G401 (cell line): ENCODE data around the gene C12orf76. TPM values are rescaled to one million over a fixed set of nuclear protein-coding genes. Genes with fewer than 3 reads are reported as not detected.
"Not testable (repeated sequence)": the region's sequence is repeated elsewhere in the genome, so short reads cannot be mapped to it uniquely, and the experiment has no call there.

ENCODE experiments used
- DNase-seq: peaks from one replicate; pipeline ENCODE4 v3.0.0-alpha.2; 2015; ENCODE audit warnings: low spot score
- in situ Hi-C: cut with HindIII; loops from 2 replicates; pipeline ENCODE4 v1.10.0; 2016; ENCODE audit warnings: low sequenced_read_pairs, mixed read lengths
- total RNA-seq: library from RNA; depleted of rRNA; stranded (reverse); fragments of >200 nt; shearing (Covaris generic); gene quantifications from 2 replicates; pipeline ENCODE4 v1.2.3, GENCODE V29; 2014

Gene C12orf76
- total RNA-seq, 1 experiment from 2014 or later: 17.3 TPM

GRCh38 chr12:110068115-110068514 is 19.8 kb upstream of the C12orf76 start:
- DNase-seq, in situ Hi-C loops: not testable (repeated sequence)

- DNase-seq: no peak
- in situ Hi-C loops: no loop called here
Observed at GRCh38 chr12:110067531-110067930, 19.2 kb upstream of the C12orf76 start.

- DNase-seq: no peak
- in situ Hi-C loops: no loop called here
Observed at GRCh38 chr12:110065540-110065939, 17.2 kb upstream of the C12orf76 start.

- no peak for DNase-seq
- in situ Hi-C loops: no loop called here
Observed at GRCh38 chr12:110062241-110062640, 13.9 kb upstream of the C12orf76 start.

DNA sequence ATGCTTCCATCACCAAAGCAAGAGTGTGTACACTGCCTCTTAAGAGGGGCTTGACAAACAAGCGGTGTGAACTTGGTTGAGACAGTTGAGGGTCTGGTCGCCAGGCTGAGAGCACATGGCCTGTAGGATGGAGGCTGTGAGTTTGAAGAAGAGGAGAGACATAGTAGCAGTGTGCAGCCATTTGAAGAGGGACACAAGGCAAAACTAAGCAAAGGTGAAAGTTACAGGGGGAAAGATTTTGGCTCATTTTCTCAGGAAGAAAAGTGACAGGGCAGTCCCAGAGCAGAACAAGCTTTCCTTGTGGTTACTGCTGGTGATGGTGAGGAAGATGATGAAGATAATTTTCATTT is 11.3 kb upstream of the C12orf76 start:
- DNase-seq: no peak
- in situ Hi-C loops: loop anchor here (5.0 kb wide), 1 partner anchor 97 kb away; no protein-coding TSS in a partner anchor

- in situ Hi-C loops: loop anchor here (5.0 kb wide), 1 partner anchor 97 kb away; no protein-coding TSS in a partner anchor
- peak; percentile 25 for DNase-seq
Observed at GRCh38 chr12:110058875-110059615, 10.7 kb upstream of the C12orf76 start.

GRCh38 chr12:110056643-110057042 is 8.3 kb upstream of the C12orf76 start:
- not testable (repeated sequence) for DNase-seq
- in situ Hi-C loops: loop anchor here (5.0 kb wide), 1 partner anchor 94 kb away; no protein-coding TSS in a partner anchor

- in situ Hi-C loops: loop anchor here (5.0 kb wide), 1 partner anchor 93 kb away; no protein-coding TSS in a partner anchor
Observed at GRCh38 chr12:110055375-110056352, 7.3 kb upstream of the C12orf76 start.

DNA sequence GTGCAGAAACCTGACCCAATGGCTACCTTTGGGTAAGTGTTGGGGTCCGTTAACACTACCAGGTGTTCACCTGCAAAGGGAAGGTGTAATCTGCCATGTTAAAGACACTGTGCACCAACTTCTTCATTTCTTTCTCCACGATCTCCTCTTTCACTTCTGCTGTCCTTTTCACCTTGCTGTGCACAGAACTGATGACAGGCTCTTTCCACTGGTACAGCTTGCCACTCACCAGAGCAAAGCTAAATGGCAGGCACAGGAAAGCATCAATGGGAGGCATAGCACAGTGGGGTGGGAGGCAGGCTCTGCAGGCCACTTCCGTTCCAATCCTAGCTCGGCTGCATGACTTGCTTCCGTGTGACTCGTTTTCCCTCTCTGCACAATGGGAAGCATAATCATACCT is 2.6 kb upstream of the C12orf76 start:
- DNase-seq: no peak
- in situ Hi-C loops: no loop called here

More at GRCh38 chr12:110055375-110056352, 7.3 kb upstream of the C12orf76 start:
- DNase-seq: not testable (repeated sequence)

DNA sequence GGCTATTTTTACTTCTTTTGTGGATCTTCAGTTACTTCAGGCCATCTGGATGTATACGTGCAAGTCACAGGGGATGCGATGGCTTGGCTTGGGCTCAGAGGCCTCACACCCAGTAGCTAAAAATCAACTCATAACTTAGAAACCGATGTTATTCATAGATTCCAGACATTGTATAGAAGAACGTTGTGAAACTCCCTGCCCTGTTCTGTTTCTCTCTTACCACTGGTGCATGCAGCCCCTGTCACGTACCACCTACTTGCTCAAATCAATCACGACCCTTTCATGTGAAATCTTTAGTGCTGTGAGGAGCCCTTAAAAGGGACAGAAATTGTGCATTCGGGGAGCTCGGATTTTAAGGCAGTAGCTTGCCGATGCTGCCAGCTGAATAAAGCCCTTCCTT is 1.3 kb upstream of the C12orf76 start:
- in situ Hi-C loops, DNase-seq: not testable (repeated sequence)

DNA sequence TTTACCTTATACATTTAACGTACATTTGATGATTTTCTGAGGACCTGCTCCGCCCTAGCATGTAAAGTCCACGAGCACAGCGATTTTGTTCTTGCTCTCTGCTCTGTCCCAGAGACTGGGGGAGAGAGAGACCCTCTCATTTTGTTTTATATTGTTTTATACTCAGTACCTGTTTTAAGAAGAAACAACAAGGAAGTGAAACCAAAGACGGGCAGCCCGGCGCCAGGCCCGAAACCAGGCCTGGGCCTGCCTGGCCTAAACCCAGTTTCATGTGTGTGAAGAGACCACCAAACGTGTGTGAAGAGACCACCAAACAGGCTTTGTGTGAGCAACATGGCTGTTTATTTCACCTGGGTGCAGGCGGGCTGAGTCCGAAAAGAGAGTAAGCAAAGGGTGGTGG is 712 bp upstream of the C12orf76 start:
- in situ Hi-C loops: not testable (repeated sequence)

DNA sequence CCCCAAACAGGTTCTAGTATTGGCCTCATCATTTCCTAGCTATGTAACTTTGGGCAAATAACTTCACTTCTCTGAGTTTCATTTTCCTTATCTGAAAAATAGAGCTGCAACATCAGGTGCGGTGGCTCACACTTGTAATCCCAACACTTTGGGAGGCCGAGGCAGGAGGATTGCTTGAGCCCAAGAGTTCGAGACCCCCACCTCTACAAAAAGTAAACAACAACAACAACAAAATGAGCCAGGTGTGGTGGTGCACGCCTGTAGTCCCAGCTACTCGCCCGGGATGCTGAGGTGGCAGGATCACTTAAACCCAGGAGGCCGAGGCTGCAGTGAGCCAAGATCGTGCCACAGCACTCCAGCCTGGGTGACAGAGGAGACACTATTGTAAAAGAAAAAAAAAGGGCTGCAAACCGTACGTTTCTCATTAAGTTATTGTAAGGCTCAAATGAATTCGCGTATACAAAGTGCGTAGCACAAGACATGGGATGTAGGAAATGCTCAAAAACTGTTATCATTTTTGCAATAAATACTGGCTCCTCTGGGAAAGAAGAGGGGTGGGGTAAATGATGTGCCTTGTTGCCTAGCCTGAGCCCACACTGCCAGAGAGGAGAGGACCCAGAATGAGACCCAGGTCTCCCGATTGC is 903 bp downstream of the C12orf76 start:
- no peak for DNase-seq

More for the DNA sequence above, 712 bp upstream of the C12orf76 start:
- DNase-seq: not testable (repeated sequence)

GRCh38 chr12:110046451-110047187 is 1.7 kb downstream of the C12orf76 start:
- DNase-seq: no peak

More for the DNA sequence above, 903 bp downstream of the C12orf76 start:
- in situ Hi-C loops: no loop called here

GRCh38 chr12:110042264-110042663 is 6.1 kb downstream of the C12orf76 start:
- no peak for DNase-seq
- in situ Hi-C loops: no loop called here

More at GRCh38 chr12:110046451-110047187, 1.7 kb downstream of the C12orf76 start:
- in situ Hi-C loops: no loop called here

GRCh38 chr12:110039085-110039807 is 9.1 kb downstream of the C12orf76 start:
- in situ Hi-C loops: no loop called here
- no peak for DNase-seq

- in situ Hi-C loops: no loop called here
- DNase-seq: no peak
Observed at GRCh38 chr12:110038741-110039084, 9.6 kb downstream of the C12orf76 start.

DNA sequence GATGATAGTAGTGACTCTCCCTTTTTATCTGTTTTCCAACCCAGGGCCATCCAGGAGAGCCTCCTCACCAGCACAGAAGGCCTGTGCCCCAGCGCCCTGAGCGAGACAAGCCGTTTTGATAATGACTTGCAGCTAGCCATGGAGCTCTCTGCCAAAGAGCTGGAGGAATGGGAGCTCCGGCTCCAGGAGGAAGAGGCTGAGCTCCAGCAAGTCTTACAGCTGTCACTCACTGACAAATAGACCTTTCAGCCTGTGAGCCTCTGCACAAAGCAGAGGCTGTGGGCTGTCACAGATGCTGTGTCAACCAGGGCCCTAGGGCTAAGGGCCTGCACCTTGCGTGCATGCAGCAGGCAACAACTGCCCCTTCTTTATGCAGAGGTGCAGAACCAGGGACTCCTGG is 11.0 kb downstream of the C12orf76 start:
- in situ Hi-C loops: no loop called here
- no peak for DNase-seq

DNA sequence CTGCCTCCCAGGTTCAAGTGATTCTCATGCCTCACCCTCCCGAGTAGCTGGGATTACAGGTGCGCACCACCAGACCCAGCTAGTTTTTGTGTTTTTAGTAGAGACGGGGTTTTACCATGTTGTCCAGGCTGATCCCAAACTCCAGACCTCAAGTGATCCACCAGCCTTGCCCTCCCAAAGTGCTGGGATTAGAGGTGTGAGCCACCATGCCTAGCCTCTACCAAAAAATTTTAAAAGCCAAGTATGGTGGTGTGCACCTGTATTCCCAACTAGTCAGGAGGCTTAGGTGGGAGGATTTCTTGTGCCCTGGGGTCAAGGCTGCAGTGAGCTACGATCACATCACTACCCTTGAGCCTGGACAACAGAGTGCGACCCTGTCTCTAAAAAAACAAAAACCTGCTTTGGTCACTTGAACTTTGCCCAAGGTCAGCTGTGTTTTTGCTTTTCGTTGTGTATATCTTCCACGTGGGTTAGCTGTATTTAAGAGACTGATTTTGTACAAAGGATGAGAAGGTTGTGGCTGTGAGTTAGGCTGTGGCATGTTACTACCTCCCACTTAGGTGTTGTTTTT is 12.7 kb downstream of the C12orf76 start:
- in situ Hi-C loops: no loop called here
- DNase-seq: no peak
